ENCODE data around the gene ECSIT. TPM values are rescaled to one million over a fixed set of nuclear protein-coding genes. Genes with fewer than 3 reads are reported as not detected.

The ECSIT gene
- total RNA-seq, 4 donors from 2014 or later = 82.9 to 199 (median 129) TPM

DNA sequence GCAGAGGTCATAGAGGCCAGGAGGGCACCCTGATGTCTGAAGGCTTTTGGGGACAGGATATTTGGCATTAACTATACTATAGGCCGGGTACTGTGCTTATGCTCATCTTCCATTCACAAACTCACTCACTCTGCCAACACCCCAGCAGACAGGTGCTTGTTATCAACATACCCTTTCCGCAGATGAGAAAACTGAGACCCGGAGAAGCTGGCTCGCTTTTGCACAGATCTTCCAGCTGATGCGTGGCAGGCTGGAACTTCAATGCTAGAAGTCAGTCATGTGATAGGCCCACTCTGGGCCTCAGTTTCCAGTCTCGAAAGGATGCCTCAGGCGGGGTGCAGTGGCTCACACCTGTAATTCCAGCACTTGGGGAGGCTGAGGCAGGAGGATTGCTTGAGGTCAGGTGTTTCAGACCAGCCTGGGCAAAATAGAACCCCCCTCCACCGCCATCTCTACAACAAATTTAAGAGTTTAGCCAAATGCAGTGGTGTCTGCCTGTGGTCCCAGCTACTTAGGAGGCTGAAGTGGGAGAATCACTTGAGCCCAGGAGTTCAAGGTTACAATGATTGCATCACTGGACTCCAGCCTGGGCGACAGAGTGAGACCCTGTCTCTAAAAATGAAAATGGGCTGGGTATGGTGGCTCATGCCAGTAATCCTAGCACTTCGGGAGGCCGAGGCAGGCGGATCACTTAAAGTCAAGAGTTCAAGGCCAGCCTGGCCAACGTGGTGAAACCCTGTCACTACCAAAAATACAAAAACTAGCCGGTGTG lies 19.2 kb upstream of the ECSIT start:
- TF ChIP-seq POLR2A (IDR thresholded peaks at IDR 0.05) = no peak
- no peak for TF ChIP-seq CTCF (IDR thresholded peaks at IDR 0.05 in 4 of 5, conservative IDR thresholded peaks at IDR 0.05 in 1 of 5)
- in situ Hi-C loops (cut with MboI; ENCODE audit: low sequenced_read_pairs in 4 of 4) (no loop called here), intact Hi-C loops (cut with DNase I; ENCODE audit: low total_unique reads) (no loop called here)
- Histone ChIP-seq H3K27me3 (no peaks in the 10 kb centered on the region), H3K36me3 (peaks cover 0 to 9% of the 10 kb centered on the region in 2 donors), H3K27ac (no peak overlapping the region), H3K4me1 (no peaks in the 10 kb centered on the region), H3K4me3 (no peak overlapping the region), H3K9me3 (no peaks in the 10 kb centered on the region)
- no peak for DNase-seq
- no peak for ATAC-seq

DNA sequence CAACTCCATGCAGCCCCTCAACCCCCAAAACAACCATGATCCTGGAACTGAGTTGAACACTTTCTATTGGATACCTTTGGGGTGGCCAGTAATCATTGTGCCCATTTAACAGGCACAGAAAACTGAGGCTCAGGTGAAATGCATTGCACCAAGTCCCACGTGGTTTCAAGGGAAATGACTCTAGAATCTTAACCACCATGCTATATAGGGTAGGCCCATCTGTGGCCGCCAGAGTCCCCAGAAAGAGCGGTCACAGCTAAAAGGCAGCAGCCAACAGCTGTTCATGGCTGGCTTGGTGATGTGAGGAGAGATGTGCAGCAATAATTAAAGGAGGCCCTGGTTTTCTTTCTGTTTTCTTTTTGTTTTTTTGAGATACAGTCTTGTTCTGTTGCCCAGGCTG lies 12.3 kb upstream of the ECSIT start:
- in situ Hi-C loops (cut with MboI; ENCODE audit: low sequenced_read_pairs in 4 of 4) = no loop called here
- intact Hi-C loops (cut with DNase I; ENCODE audit: low total_unique reads) = no loop called here

GRCh38 chr19:11540645-11541044 lies 11.7 kb upstream of the ECSIT start:
- no peaks in the 10 kb centered on the region for H3K9me3 ChIP-seq
- no peak overlapping the region for H3K4me3 ChIP-seq
- in situ Hi-C loops (cut with MboI; ENCODE audit: low sequenced_read_pairs in 4 of 4) (no loop called here), intact Hi-C loops (cut with DNase I; ENCODE audit: low total_unique reads) (no loop called here)
- peaks cover 0 to 10% (median 7%) of the 10 kb centered on the region in 3 donors for H3K27me3 ChIP-seq
- DNase-seq (no peak), ATAC-seq (no peak)
- peaks cover 0 to 1% of the 10 kb centered on the region in 2 donors for H3K4me1 ChIP-seq
- TF ChIP-seq POLR2A (IDR thresholded peaks at IDR 0.05) (no peak), CTCF (IDR thresholded peaks at IDR 0.05 in 4 of 5, conservative IDR thresholded peaks at IDR 0.05 in 1 of 5) (no peak)
- peak overlapping the region in 2 of 4 donors; percentile 7 to 61 for H3K27ac ChIP-seq
- H3K36me3 ChIP-seq = no peaks in the 10 kb centered on the region

More for the DNA sequence above, 12.3 kb upstream of the ECSIT start:
- Histone ChIP-seq H3K27me3 (peaks cover 0 to 10% (median 7%) of the 10 kb centered on the region in 3 donors), H3K27ac (no peak overlapping the region), H3K4me3 (no peak overlapping the region), H3K9me3 (no peaks in the 10 kb centered on the region), H3K4me1 (no peaks in the 10 kb centered on the region), H3K36me3 (no peaks in the 10 kb centered on the region)
- no peak for DNase-seq
- no peak for ATAC-seq
- TF ChIP-seq CTCF (IDR thresholded peaks at IDR 0.05 in 4 of 5, conservative IDR thresholded peaks at IDR 0.05 in 1 of 5) (no peak), POLR2A (IDR thresholded peaks at IDR 0.05) (no peak)

DNA sequence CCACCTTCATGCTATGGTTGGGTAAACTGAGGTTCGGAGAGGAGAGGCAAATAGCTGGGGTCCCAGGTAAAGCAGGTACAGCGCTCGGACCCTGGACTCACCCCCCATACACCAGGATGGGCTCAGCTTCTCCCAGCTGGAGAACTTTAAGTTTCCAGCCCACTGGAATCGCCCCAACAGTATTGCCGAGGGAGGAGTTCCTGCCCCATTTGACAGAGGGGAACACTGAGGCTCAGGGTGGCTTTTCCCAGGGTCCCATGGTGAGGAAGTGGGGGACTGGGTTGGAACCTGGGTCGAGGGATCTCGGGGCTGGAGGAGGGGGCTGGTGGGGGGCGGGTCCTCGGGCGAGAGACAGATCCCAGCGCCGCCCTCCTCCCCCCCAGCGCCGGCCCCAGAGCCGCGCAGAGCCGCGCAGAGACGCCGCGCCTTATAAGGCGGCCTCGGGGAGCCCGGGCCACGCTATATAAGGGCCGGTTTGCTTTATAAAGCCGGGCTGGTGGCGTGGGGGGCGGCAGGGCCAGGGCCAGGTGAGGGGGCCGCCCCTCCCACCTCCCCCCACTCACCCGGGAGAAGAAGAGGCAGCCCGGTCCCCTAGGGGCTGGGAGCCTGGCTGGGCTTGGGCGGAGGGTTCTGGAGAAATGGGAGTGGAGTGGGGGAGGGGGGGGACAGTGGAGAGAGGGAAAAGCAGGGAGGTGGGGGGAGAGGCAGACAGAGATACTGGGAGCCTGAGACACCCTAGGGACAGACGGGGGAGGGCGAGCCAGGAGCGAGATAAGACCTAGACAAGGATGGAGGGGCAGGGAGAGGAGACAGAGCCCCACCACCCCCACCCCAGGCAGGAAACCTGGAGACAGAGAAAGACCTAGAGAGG lies 10.8 kb upstream of the ECSIT start:
- ATAC-seq (no peak), DNase-seq (no peak)
- peaks cover 0 to 10% (median 7%) of the 10 kb centered on the region in 3 donors for H3K27me3 ChIP-seq
- intact Hi-C loops (cut with DNase I; ENCODE audit: low total_unique reads) (loop anchor here (5.0 kb wide), 2 partner anchors 58 to 157 kb away; partner anchors contain the start of genes EPOR and ZNF627), in situ Hi-C loops (cut with MboI; ENCODE audit: low sequenced_read_pairs in 4 of 4) (no loop called here)
- peaks cover 0 to 3% of the 10 kb centered on the region in 2 donors for H3K4me1 ChIP-seq
- no peaks in the 10 kb centered on the region for H3K36me3 ChIP-seq
- peak overlapping the region in 3 of 4 donors; percentile 33 to 61 (median 57) for H3K27ac ChIP-seq
- no peaks in the 10 kb centered on the region for H3K9me3 ChIP-seq
- TF ChIP-seq POLR2A (IDR thresholded peaks at IDR 0.05) = no peak
- TF ChIP-seq CTCF (IDR thresholded peaks at IDR 0.05 in 4 of 5, conservative IDR thresholded peaks at IDR 0.05 in 1 of 5) = no peak
- peak overlapping the region; percentile 20 to 40 (median 30) for H3K4me3 ChIP-seq
